Naive thymus-derived CD4-positive, alpha-beta T cell (primary cell): ENCODE measurements around the gene GATB. TPM values are rescaled to one million over a fixed set of nuclear protein-coding genes. Genes with fewer than 3 reads are reported as not detected.

ENCODE experiments used
- ATAC-seq: fragments of 150-1000 bp; cut with Tn5 transposase; 2 replicates; pipeline ENCODE4 v1.10.0; 2021; ENCODE audit warnings: mild to moderate bottlenecking, moderate library complexity
- CTCF ChIA-PET: fragments of 350-600 bp; sonication (Branson Sonifier 250); formaldehyde crosslinking; loops from one replicate; lab custom pipeline; 2021; ENCODE audit warnings: antibody characterized with exemption; lab: Charles Lee
- POLR2A ChIA-PET: fragments of 350-600 bp; sonication (Branson Sonifier 250); formaldehyde crosslinking; loops from one replicate; lab custom pipeline; 2021; ENCODE audit warnings: antibody characterized with exemption, inconsistent platforms; lab: Charles Lee
- DNase-seq, 9 donors: peaks; one replicate each; pipeline versions ENCODE4 v3.0.0 to v3.0.0-alpha.2; 2020 to 2022; ENCODE audit warnings: mixed read lengths in 1 of 9
- H3K27ac ChIP-seq: one replicate; pipeline ENCODE4 v1.7.0; 2013; ENCODE audit warnings: mild to moderate bottlenecking, low read depth, low read length, moderate library complexity
- H3K27me3 ChIP-seq, 2 donors: one replicate each; pipeline ENCODE4 v1.7.0; 2013; ENCODE audit warnings: low read length in 2 of 2, mild to moderate bottlenecking in 2 of 2, moderate library complexity in 2 of 2; ENCODE audit not compliant: control insufficient read depth in 2 of 2, insufficient read depth in 2 of 2
- H3K36me3 ChIP-seq, 3 experiments: 1 replicate in 2 of 3; 2 replicates in 1 of 3; pipeline ENCODE4 v1.7.0; 2013; ENCODE audit warnings: low read length in 3 of 3, mild to moderate bottlenecking in 3 of 3, moderate library complexity in 1 of 3; ENCODE audit not compliant: insufficient read depth in 3 of 3, control insufficient read depth in 2 of 3
- H3K4me1 ChIP-seq, 2 donors: one replicate each; pipeline ENCODE4 v1.7.0; 2013; ENCODE audit warnings: low read length in 2 of 2, mild to moderate bottlenecking in 2 of 2, moderate library complexity in 1 of 2; ENCODE audit not compliant: control insufficient read depth in 2 of 2, insufficient read depth in 2 of 2
- H3K4me3 ChIP-seq: 2 replicates; pipeline ENCODE4 v1.7.0; 2013; ENCODE audit warnings: mild to moderate bottlenecking, low read length
- H3K9me3 ChIP-seq, 3 experiments: 1 replicate in 2 of 3; 2 replicates in 1 of 3; pipeline ENCODE4 v1.7.0; 2013; ENCODE audit warnings: low read length in 3 of 3; ENCODE audit not compliant: control insufficient read depth in 2 of 3
- H3K27ac Mint-ChIP-seq, 9 donors: one replicate each; pipeline ENCODE4 v1.8.0; 2020 to 2022; ENCODE audit warnings: mixed read lengths in 9 of 9, mild to moderate bottlenecking in 8 of 9, moderate library complexity in 5 of 9, inconsistent platforms in 2 of 9
- H3K27me3 Mint-ChIP-seq, 5 donors: one replicate each; pipeline ENCODE4 v1.8.0; 2021 to 2022; ENCODE audit warnings: mixed read lengths in 5 of 5, mild to moderate bottlenecking in 1 of 5
- H3K36me3 Mint-ChIP-seq, 5 donors: one replicate each; pipeline ENCODE4 v1.8.0; 2020 to 2022; ENCODE audit warnings: mixed read lengths in 5 of 5, mild to moderate bottlenecking in 3 of 5, inconsistent platforms in 1 of 5
- H3K4me1 Mint-ChIP-seq, 7 donors: one replicate each; pipeline ENCODE4 v1.8.0; 2020 to 2022; ENCODE audit warnings: mixed read lengths in 7 of 7, mild to moderate bottlenecking in 3 of 7, inconsistent platforms in 1 of 7
- H3K4me3 Mint-ChIP-seq, 10 donors: one replicate each; pipeline ENCODE4 v1.8.0; 2020 to 2022; ENCODE audit warnings: mild to moderate bottlenecking in 10 of 10, mixed read lengths in 10 of 10, moderate library complexity in 6 of 10, inconsistent platforms in 2 of 10
- H3K9me3 Mint-ChIP-seq, 11 donors: one replicate each; pipeline ENCODE4 v1.8.0; 2020 to 2022; ENCODE audit warnings: mixed read lengths in 11 of 11, mild to moderate bottlenecking in 4 of 11, inconsistent platforms in 1 of 11, moderate library complexity in 1 of 11
- intact Hi-C, 2 donors: fragments of 100-400 bp; cut with micrococcal nuclease; formaldehyde crosslinking; loops; one replicate each; pipeline ENCODE4 v1.15.1; 2023
- polyA plus RNA-seq, 2 donors: library from polyadenylated mRNA; unstranded; fragments of 300-500 nt; fragmentation: Illumina TruSeq; gene quantifications; one replicate each; pipeline ENCODE4 v1.2.3, GENCODE V29; 2021
- total RNA-seq, 6 experiments: library from RNA in 5 of 6; stranded (reverse) in 5 of 6; gene quantifications; 1 replicate in 5 of 6; 2 replicates in 1 of 6; pipeline ENCODE4 v1.2.3 and lab custom pipeline; 2021 to 2026

Gene GATB
- total and polyA plus RNA-seq, 7 experiments from 2014 or later, result 10.5 to 17.8 (median 14.2) TPM

- peak in 3 of 9 donors; percentile 5 to 25 (median 9) for DNase-seq
Measured at GRCh38 chr4:151766691-151767090, 5.9 kb upstream of the GATB start.

GRCh38 chr4:151760002-151760401 is 805 bp downstream of the GATB start:
- Histone ChIP-seq H3K36me3 (peaks cover 4 to 25% (median 7%) of the 10 kb centered on the region in 3 experiments), H3K27me3 (no peaks in the 10 kb centered on the region), H3K27ac (no peak overlapping the region), H3K9me3 (no peaks in the 10 kb centered on the region), H3K4me3 (peak overlapping the region; percentile 87), H3K4me1 (peaks cover 9 to 13% of the 10 kb centered on the region in 2 donors)
- intact Hi-C loops, result loop anchor here (2.0 to 10.0 kb wide), 9 partner anchors 232 to 1019 kb away; partner anchors contain the start of genes ARFIP1 (in 1 of the 2), LRBA (in 1 of the 2) and TIGD4 (in 1 of the 2)
- ChIA-PET CTCF (interaction anchor here (0.5 kb wide), 1 partner anchor 261 kb away, joined by 3 read pairs; no protein-coding TSS in a partner anchor), POLR2A (interaction anchor here (0.6 to 1.2 kb wide), 5 partner anchors 355 to 660 kb away, joined by 3 to 5 read pairs (median 3); no protein-coding TSS in a partner anchor)
- peak overlapping the region; percentile 88 to 99 (median 98) for H3K4me3 Mint-ChIP-seq
- no peak for ATAC-seq
- H3K9me3 Mint-ChIP-seq, result peaks cover 0 to 6% (median 0%) of the 10 kb centered on the region in 11 donors
- peaks cover 0 to 4% (median 0%) of the 10 kb centered on the region in 5 donors for H3K27me3 Mint-ChIP-seq
- peaks cover 4 to 22% (median 15%) of the 10 kb centered on the region in 5 donors for H3K36me3 Mint-ChIP-seq
- DNase-seq, result no peak
- H3K4me1 Mint-ChIP-seq, result peaks cover 7 to 24% (median 18%) of the 10 kb centered on the region in 7 donors
- peak overlapping the region in 8 of 9 donors; percentile 94 to 99 (median 98) for H3K27ac Mint-ChIP-seq

More at GRCh38 chr4:151766691-151767090, 5.9 kb upstream of the GATB start:
- CTCF ChIA-PET, result no interaction called here
- Mint-ChIP-seq H3K27me3 (peaks cover 0 to 13% (median 8%) of the 10 kb centered on the region in 5 donors), H3K4me3 (no peak overlapping the region), H3K27ac (no peak overlapping the region), H3K4me1 (peaks cover 0 to 4% (median 2%) of the 10 kb centered on the region in 7 donors), H3K36me3 (no peaks in the 10 kb centered on the region), H3K9me3 (peaks cover 0 to under 1% (median 0%) of the 10 kb centered on the region in 11 donors)
- no peak overlapping the region for H3K4me3 ChIP-seq
- no peaks in the 10 kb centered on the region for H3K27me3 ChIP-seq
- intact Hi-C loops, result loop anchor here (1.0 to 10.0 kb wide), 2 partner anchors 582 to 618 kb away; no protein-coding TSS in a partner anchor
- no peak overlapping the region for H3K27ac ChIP-seq
- no peaks in the 10 kb centered on the region for H3K9me3 ChIP-seq
- H3K36me3 ChIP-seq, result no peaks in the 10 kb centered on the region
- no peak for ATAC-seq
- POLR2A ChIA-PET, result no interaction called here
- H3K4me1 ChIP-seq, result no peaks in the 10 kb centered on the region

GRCh38 chr4:151753056-151753455 is 7.8 kb downstream of the GATB start:
- Histone ChIP-seq H3K4me3 (no peak overlapping the region), H3K9me3 (no peaks in the 10 kb centered on the region), H3K27ac (no peak overlapping the region), H3K36me3 (peaks cover 4 to 45% (median 7%) of the 10 kb centered on the region in 3 experiments), H3K27me3 (no peaks in the 10 kb centered on the region), H3K4me1 (no peaks in the 10 kb centered on the region)
- CTCF ChIA-PET, result no interaction called here
- Mint-ChIP-seq H3K9me3 (peaks cover 0 to 2% (median 0%) of the 10 kb centered on the region in 11 donors), H3K27ac (no peak overlapping the region), H3K36me3 (peaks cover 7 to 67% (median 55%) of the 10 kb centered on the region in 5 donors), H3K27me3 (no peaks in the 10 kb centered on the region), H3K4me3 (no peak overlapping the region), H3K4me1 (peaks cover 0 to 9% (median 0%) of the 10 kb centered on the region in 7 donors)
- intact Hi-C loops, result no loop called here
- no peak for DNase-seq
- POLR2A ChIA-PET, result no interaction called here
- no peak for ATAC-seq

DNA sequence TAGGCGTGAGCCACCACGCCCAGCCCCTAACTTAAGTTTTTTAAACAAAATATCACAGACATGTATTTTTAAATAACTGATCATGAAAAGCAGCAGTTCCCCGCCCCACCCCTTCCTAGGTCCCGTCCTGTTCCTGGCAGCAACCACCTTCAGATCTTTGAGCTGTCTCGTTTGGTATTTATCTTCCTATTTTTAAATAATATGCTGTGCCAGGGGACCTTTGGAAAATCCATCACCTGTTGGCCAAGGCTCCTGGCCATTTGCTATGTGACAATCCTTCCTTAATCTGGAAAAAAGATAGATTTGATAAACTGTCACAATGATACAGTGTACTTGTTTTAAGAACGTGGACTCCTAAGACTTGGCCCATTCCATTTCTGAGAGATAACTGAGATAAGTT is 10.7 kb downstream of the GATB start:
- no peaks in the 10 kb centered on the region for H3K4me1 ChIP-seq
- peaks cover 0 to 25% (median 0%) of the 10 kb centered on the region in 3 experiments for H3K36me3 ChIP-seq
- ATAC-seq (no peak), DNase-seq (no peak)
- Mint-ChIP-seq H3K4me3 (no peak overlapping the region), H3K4me1 (peaks cover 0 to 9% (median 0%) of the 10 kb centered on the region in 7 donors), H3K27me3 (no peaks in the 10 kb centered on the region), H3K27ac (no peak overlapping the region), H3K36me3 (peaks cover 10 to 63% (median 44%) of the 10 kb centered on the region in 5 donors), H3K9me3 (peaks cover 0 to 2% (median 0%) of the 10 kb centered on the region in 11 donors)
- H3K27me3 ChIP-seq, result no peaks in the 10 kb centered on the region
- H3K27ac ChIP-seq, result no peak overlapping the region
- POLR2A ChIA-PET, result interaction anchor here (0.6 to 0.7 kb wide), 3 partner anchors 9 to 472 kb away, joined by 3 read pairs; no protein-coding TSS in a partner anchor
- CTCF ChIA-PET, result no interaction called here
- H3K4me3 ChIP-seq, result no peak overlapping the region
- intact Hi-C loops, result no loop called here
- H3K9me3 ChIP-seq, result no peaks in the 10 kb centered on the region

DNA sequence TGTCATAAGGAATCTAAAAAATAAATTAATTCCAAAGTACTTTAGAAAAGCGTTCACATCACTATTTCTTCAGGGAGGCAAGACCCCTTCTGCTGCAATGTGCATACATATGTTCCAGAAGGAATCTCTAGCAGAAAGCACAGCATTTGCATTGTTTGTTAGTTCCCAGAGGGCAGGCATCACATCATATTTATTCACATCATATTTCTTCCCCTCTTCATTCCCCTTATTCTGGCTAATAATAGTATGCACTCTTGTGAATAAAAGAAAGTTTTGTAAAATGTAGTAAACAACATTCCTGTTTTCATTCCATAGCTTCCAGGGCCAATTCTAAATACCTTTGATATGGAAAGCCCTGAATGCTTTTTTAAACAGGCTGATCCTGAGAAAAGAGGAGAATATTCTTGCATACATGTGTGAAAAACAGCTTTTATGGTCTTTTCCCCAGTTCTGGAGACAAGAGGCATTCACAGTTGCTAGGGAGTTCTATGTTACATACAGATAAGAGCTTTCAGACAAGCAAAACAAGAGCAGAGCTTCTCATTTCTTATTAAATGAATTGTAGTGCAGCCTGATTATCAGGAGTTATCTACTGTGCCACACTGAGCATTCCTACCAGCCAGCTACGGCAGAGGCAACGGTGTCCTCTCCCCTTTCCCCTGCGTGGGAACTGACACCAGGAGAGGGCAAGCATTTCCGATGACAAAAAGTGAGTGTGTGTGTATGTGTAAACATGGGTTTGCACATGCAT is 15.2 kb downstream of the GATB start:
- H3K4me1 ChIP-seq, result no peaks in the 10 kb centered on the region
- Mint-ChIP-seq H3K9me3 (peaks cover 0 to 2% (median 0%) of the 10 kb centered on the region in 11 donors), H3K4me3 (no peak overlapping the region), H3K27me3 (no peaks in the 10 kb centered on the region), H3K4me1 (peaks cover 0 to 5% (median 0%) of the 10 kb centered on the region in 7 donors), H3K27ac (no peak overlapping the region), H3K36me3 (peaks cover 8 to 51% (median 19%) of the 10 kb centered on the region in 5 donors)
- no peak overlapping the region for H3K4me3 ChIP-seq
- no peak for ATAC-seq
- POLR2A ChIA-PET, result interaction anchor here (0.6 kb wide), 1 partner anchor 47 kb away, joined by 6 read pairs; no protein-coding TSS in a partner anchor
- H3K9me3 ChIP-seq, result no peaks in the 10 kb centered on the region
- no peak for DNase-seq
- CTCF ChIA-PET, result no interaction called here
- no peaks in the 10 kb centered on the region for H3K36me3 ChIP-seq
- intact Hi-C loops, result no loop called here
- no peak overlapping the region for H3K27ac ChIP-seq
- no peaks in the 10 kb centered on the region for H3K27me3 ChIP-seq

- Mint-ChIP-seq H3K27me3 (no peaks in the 10 kb centered on the region), H3K27ac (no peak overlapping the region), H3K4me3 (no peak overlapping the region), H3K9me3 (peaks cover 0 to 2% (median 0%) of the 10 kb centered on the region in 11 donors), H3K36me3 (peaks cover 8 to 51% (median 20%) of the 10 kb centered on the region in 5 donors), H3K4me1 (peaks cover 0 to 5% (median 0%) of the 10 kb centered on the region in 7 donors)
- H3K9me3 ChIP-seq, result no peaks in the 10 kb centered on the region
- peaks cover 0 to 10% (median 0%) of the 10 kb centered on the region in 3 experiments for H3K36me3 ChIP-seq
- no peak overlapping the region for H3K4me3 ChIP-seq
- no peaks in the 10 kb centered on the region for H3K4me1 ChIP-seq
- no peaks in the 10 kb centered on the region for H3K27me3 ChIP-seq
- CTCF ChIA-PET, result no interaction called here
- intact Hi-C loops, result no loop called here
- POLR2A ChIA-PET, result interaction anchor here (0.6 kb wide), 1 partner anchor 46 kb away, joined by 6 read pairs; no protein-coding TSS in a partner anchor
- H3K27ac ChIP-seq, result no peak overlapping the region
- DNase-seq, result no peak
- no peak for ATAC-seq
Measured at GRCh38 chr4:151744614-151745013, 16.2 kb downstream of the GATB start.
